Type B pancreatic cell (in vitro differentiated cells): ENCODE data around the gene SLC41A3. TPM values are rescaled to one million over a fixed set of nuclear protein-coding genes. Genes with fewer than 3 reads are reported as not detected.
A peak's percentile ranks its signal among the peaks of the same experiment; 100 is the strongest.

Source experiments
- DNase-seq: peaks from one replicate; pipeline ENCODE4 v3.0.0; 2021; ENCODE audit warnings: mixed read lengths; ENCODE audit not compliant: unreplicated experiment; ENCODE audit errors: extremely low spot score
- H3K27ac Mint-ChIP-seq: 2 replicates; pipeline ENCODE4 v1.8.0; 2021; ENCODE audit warnings: mild to moderate bottlenecking, mixed read lengths
- H3K27me3 Mint-ChIP-seq: 2 replicates; pipeline ENCODE4 v1.8.0; 2021; ENCODE audit warnings: mixed read lengths
- H3K36me3 Mint-ChIP-seq: 2 replicates; pipeline ENCODE4 v1.8.0; 2021; ENCODE audit warnings: mixed read lengths
- H3K4me1 Mint-ChIP-seq: one replicate; pipeline ENCODE4 v1.8.0; 2021; ENCODE audit warnings: mixed read lengths; ENCODE audit not compliant: unreplicated experiment
- H3K4me3 Mint-ChIP-seq: 2 replicates; pipeline ENCODE4 v1.8.0; 2021; ENCODE audit warnings: mild to moderate bottlenecking, mixed read lengths
- H3K9me3 Mint-ChIP-seq: 2 replicates; pipeline ENCODE4 v1.8.0; 2021; ENCODE audit warnings: mixed read lengths
- total RNA-seq: library from RNA; stranded (reverse); gene quantifications from 2 replicates; pipeline ENCODE4 v1.2.1, GENCODE V29; 2021; ENCODE audit warnings: low replicate concordance
- TF ChIP-seq, protein P1 (sequence below): fragments of 200-600 bp; sonication (generic); conservative IDR thresholded peaks from 2 replicates; pipeline ENCODE4 v1.5.0; 2021; ENCODE audit warnings: antibody characterized with exemption, mild to moderate bottlenecking

Gene SLC41A3
- total RNA-seq, 1 donor from 2014 or later, result 56.4 TPM

- no peak overlapping the region for H3K27ac Mint-ChIP-seq
- H3K4me3 Mint-ChIP-seq, result no peak overlapping the region
- no peaks in the 10 kb centered on the region for H3K9me3 Mint-ChIP-seq
- peak; percentile 59 for DNase-seq
- H3K36me3 Mint-ChIP-seq, result no peaks in the 10 kb centered on the region
- TF ChIP-seq, protein P1, sequence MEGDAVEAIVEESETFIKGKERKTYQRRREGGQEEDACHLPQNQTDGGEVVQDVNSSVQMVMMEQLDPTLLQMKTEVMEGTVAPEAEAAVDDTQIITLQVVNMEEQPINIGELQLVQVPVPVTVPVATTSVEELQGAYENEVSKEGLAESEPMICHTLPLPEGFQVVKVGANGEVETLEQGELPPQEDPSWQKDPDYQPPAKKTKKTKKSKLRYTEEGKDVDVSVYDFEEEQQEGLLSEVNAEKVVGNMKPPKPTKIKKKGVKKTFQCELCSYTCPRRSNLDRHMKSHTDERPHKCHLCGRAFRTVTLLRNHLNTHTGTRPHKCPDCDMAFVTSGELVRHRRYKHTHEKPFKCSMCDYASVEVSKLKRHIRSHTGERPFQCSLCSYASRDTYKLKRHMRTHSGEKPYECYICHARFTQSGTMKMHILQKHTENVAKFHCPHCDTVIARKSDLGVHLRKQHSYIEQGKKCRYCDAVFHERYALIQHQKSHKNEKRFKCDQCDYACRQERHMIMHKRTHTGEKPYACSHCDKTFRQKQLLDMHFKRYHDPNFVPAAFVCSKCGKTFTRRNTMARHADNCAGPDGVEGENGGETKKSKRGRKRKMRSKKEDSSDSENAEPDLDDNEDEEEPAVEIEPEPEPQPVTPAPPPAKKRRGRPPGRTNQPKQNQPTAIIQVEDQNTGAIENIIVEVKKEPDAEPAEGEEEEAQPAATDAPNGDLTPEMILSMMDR, result no peak
- no peaks in the 10 kb centered on the region for H3K27me3 Mint-ChIP-seq
- H3K4me1 Mint-ChIP-seq, result peaks cover 8% of the 10 kb centered on the region
Observed at GRCh38 chr3:126130981-126131745, 47.2 kb upstream of the SLC41A3 start.

- Mint-ChIP-seq H3K4me3 (no peak overlapping the region), H3K27ac (peak overlapping the region; percentile 18), H3K36me3 (no peaks in the 10 kb centered on the region), H3K9me3 (no peaks in the 10 kb centered on the region), H3K4me1 (peaks cover 8% of the 10 kb centered on the region), H3K27me3 (no peaks in the 10 kb centered on the region)
- TF ChIP-seq, protein P1, result no peak
- peak; percentile 66 for DNase-seq
Observed at GRCh38 chr3:126130081-126130855, 46.3 kb upstream of the SLC41A3 start.

- peaks cover 8% of the 10 kb centered on the region for H3K4me1 Mint-ChIP-seq
- H3K9me3 Mint-ChIP-seq, result no peaks in the 10 kb centered on the region
- no peak overlapping the region for H3K4me3 Mint-ChIP-seq
- no peaks in the 10 kb centered on the region for H3K27me3 Mint-ChIP-seq
- TF ChIP-seq, protein P1, result no peak
- DNase-seq, result peak; percentile 66
- H3K27ac Mint-ChIP-seq, result peak overlapping the region; percentile 18
- no peaks in the 10 kb centered on the region for H3K36me3 Mint-ChIP-seq
Observed at GRCh38 chr3:126129398-126129891, 45.5 kb upstream of the SLC41A3 start.

- Mint-ChIP-seq H3K27ac (no peak overlapping the region), H3K9me3 (no peaks in the 10 kb centered on the region), H3K36me3 (no peaks in the 10 kb centered on the region), H3K4me3 (no peak overlapping the region), H3K4me1 (peaks cover 4% of the 10 kb centered on the region), H3K27me3 (no peaks in the 10 kb centered on the region)
- peak; percentile 51 for DNase-seq
- TF ChIP-seq, protein P1, result no peak
Observed at GRCh38 chr3:126128504-126129397, 44.8 kb upstream of the SLC41A3 start.

DNA sequence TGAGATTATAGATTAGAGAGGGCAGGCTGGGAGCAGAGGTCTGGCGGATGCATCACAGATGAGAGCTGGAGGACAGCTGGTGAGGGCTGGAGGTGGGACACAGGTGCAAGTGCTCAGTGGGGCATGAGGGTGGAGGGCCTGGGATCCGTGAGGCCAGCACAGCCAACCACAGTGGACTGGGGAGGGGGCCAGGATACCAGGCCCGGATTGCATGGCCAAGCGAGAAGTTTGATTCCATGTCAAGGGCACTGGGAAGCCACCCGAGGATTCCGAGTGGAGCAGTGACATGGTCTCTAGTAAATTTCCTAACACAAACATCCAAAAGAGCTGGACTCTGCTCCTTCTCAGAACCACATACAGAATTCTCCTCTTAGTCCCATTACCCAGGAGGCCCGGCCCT is 44.0 kb upstream of the SLC41A3 start:
- Mint-ChIP-seq H3K27me3 (no peaks in the 10 kb centered on the region), H3K36me3 (no peaks in the 10 kb centered on the region), H3K4me3 (no peak overlapping the region), H3K27ac (no peak overlapping the region), H3K4me1 (peaks cover 4% of the 10 kb centered on the region), H3K9me3 (no peaks in the 10 kb centered on the region)
- DNase-seq, result peak; percentile 63
- TF ChIP-seq, protein P1, result no peak
